ENCODE data around the gene LRRC8C.
A peak's percentile ranks its signal among the peaks of the same experiment; 100 is the strongest.

Gene LRRC8C

DNA sequence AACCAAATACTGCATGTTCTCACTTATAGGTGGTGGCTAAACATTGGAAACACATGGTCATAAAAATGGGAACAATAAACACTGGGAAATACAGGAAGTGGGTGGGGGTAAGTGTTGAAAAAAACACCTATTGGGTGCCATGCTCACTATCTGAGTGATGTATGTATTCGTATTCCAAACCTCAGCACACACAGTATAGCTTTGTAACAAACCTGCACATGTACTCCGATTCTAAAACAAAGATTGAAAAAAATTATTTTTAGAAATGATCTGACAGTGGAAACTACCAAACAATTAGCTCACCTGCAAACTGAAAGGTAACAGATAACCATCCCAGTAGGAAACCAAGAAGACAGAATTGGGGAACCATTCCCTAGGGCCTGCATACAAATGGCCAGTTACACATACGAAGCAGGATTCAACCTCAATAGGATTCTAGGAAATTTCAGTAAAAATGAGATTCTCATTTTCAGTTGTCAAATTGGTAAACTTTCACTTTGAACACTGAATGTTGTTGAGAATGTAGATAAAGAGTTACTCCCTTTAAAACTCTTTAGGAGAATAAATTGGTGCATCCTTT is 99.8 kb downstream of the LRRC8C start:
- DNase-seq (ENCODE audit: low read depth), result no peak
- H3K4me3 ChIP-seq (ENCODE audit: low read length), result no peak overlapping the region
- TF ChIP-seq, protein P1, sequence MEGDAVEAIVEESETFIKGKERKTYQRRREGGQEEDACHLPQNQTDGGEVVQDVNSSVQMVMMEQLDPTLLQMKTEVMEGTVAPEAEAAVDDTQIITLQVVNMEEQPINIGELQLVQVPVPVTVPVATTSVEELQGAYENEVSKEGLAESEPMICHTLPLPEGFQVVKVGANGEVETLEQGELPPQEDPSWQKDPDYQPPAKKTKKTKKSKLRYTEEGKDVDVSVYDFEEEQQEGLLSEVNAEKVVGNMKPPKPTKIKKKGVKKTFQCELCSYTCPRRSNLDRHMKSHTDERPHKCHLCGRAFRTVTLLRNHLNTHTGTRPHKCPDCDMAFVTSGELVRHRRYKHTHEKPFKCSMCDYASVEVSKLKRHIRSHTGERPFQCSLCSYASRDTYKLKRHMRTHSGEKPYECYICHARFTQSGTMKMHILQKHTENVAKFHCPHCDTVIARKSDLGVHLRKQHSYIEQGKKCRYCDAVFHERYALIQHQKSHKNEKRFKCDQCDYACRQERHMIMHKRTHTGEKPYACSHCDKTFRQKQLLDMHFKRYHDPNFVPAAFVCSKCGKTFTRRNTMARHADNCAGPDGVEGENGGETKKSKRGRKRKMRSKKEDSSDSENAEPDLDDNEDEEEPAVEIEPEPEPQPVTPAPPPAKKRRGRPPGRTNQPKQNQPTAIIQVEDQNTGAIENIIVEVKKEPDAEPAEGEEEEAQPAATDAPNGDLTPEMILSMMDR (conservative IDR thresholded peaks at IDR 0.05; ENCODE audit: low read depth, low read length), result no peak

DNA sequence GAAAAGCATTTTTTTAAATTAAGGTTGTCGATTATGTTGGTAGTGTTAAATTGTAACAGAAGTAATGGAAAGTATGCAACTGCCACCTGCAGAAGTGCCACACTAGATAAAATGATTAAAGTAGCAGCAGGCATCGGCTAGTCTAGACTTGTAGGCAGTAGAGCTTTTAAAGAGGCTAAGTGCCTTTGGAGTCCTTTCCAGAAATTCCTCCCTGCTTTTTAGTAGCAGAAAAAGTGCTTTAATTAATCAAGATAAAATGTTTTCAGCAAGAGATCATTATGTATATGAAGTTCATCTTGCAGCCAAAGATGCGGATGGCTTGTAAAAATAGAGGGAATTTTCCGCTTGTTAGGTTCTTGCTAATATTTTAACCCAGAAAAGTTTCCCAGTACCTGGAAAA is 100.8 kb downstream of the LRRC8C start:
- TF ChIP-seq, protein P1 (conservative IDR thresholded peaks at IDR 0.05; ENCODE audit: low read depth, low read length), result no peak
- DNase-seq (ENCODE audit: low read depth), result no peak
- no peak overlapping the region for H3K4me3 ChIP-seq (ENCODE audit: low read length)

DNA sequence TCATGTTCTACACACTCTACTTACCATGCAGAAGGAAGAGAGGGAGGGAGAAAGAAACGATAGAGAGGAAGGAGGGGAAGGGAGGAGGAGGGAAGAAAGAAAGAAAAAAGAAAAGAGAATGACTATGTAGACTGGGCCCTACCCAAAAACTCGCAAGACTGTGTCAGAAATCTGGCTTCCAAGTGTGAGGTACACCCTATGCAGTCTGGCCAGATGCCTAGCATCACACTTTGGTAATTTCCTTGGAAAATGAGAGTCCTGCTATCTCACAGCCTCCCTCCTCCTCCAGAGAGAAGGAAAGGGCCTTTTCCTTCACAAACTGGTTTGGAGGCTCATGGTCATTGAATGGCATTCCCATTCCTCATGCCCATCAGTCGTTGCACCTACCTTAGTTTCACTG is 101.5 kb downstream of the LRRC8C start:
- TF ChIP-seq, protein P1 (conservative IDR thresholded peaks at IDR 0.05; ENCODE audit: low read depth, low read length), result no peak
- H3K4me3 ChIP-seq (ENCODE audit: low read length), result no peak overlapping the region
- no peak for DNase-seq (ENCODE audit: low read depth)

DNA sequence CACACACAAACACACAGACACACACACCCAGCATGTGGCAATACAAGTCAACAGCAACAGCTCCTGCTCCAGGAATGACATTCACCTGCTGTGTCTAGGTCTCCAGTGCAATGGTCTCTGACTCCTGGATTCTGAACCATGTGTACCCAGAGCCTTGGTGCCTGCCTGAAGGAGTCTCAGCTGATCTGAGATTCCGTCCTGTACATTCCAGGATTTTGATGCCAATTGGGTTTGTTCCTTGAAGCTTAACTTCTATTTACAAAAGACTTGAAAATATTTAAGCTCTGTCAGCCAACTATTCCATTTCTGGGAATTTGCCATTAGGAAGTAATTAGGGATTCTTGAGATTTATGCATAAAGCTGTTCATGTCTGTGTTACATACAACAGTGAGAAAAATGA is 102.6 kb downstream of the LRRC8C start:
- peak; percentile 72 for DNase-seq (ENCODE audit: low read depth)
- TF ChIP-seq, protein P1 (conservative IDR thresholded peaks at IDR 0.05; ENCODE audit: low read depth, low read length), result no peak
- no peak overlapping the region for H3K4me3 ChIP-seq (ENCODE audit: low read length)

DNA sequence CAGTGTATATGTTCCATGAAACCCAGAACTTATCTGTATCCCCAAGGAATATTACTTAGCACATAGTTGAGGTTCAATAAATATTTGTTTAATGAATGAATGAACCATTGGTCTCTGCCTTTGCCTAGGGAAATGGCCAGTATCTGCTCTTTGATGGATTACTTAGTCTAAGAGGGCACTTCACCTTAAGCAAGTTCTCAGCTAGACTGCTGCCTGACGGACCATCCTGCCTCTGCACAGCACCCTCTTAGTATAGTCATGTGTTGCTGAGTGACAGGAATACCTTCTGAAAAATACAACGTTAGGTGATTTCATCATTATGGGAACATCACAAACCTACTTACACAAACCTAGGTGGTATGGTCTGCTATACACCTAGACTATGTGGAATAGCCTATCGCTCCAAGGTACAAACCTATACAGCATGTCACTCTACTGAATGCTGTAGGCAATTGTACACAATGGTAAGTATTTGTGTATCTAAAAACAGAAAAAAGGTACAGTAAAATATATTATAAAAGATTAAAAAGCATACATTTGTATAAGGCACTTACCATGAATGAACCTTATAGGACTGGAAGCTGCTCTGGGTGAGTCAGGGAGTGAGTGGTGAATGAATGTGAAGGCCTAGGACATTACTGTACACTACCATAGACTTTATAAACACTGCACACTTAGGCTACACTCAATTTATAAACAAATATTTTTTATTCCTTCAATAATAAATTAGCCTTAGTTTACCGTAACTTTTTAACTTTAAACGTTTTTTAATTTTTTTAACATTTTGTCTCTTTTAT is 104.2 kb downstream of the LRRC8C start:
- DNase-seq (ENCODE audit: low read depth), result no peak
- H3K4me3 ChIP-seq (ENCODE audit: low read length), result no peak overlapping the region
- TF ChIP-seq, protein P1 (conservative IDR thresholded peaks at IDR 0.05; ENCODE audit: low read depth, low read length), result no peak

DNA sequence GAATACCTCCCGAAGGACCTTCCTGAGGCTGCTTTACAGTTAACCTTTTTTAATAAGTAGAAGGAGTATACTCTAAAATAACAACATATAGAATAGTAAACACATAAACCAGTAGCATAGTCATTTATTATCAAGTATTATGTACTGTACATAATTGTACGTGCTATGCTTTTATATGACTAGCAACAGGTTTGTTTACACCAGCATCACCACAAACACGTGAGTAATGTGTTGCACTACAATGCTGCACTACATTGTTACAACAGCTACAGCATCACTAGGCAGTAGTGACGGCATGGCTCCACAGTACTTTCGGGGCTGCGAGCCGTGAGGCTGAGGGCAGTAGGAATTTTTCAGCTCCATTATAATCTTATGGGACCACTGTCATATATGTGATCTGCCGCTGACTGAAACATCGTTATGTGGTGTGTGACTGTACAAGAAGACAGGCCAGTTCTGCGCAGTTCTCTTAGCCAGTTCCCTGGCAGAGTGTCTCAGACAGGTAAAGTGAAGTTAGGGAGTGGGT is 105.1 kb downstream of the LRRC8C start:
- H3K4me3 ChIP-seq (ENCODE audit: low read length), result no peak overlapping the region
- no peak for DNase-seq (ENCODE audit: low read depth)
- TF ChIP-seq, protein P1 (conservative IDR thresholded peaks at IDR 0.05; ENCODE audit: low read depth, low read length), result no peak

All from retinal pigment epithelial cell (primary cell).